Omental fat pad (tissue), 4 donors: ENCODE measurements around the gene OS9. TPM values are rescaled to one million over a fixed set of nuclear protein-coding genes. Genes with fewer than 3 reads are reported as not detected.

ENCODE experiments used
- ATAC-seq: fragments of 150-250 bp; one replicate; pipeline ENCODE4 v1.9.1; 2016; ENCODE audit warnings: mild to moderate bottlenecking, moderate library complexity; ENCODE audit not compliant: low FRiP score
- DNase-seq: peaks from one replicate; pipeline ENCODE4 v3.0.0-alpha.2; 2019; ENCODE audit warnings: low spot score
- CTCF ChIP-seq, 3 donors: fragments of 450-650 bp; IDR thresholded peaks; one replicate each; pipeline ENCODE4 v1.5.1; 2016 to 2017; ENCODE audit warnings: antibody characterized with exemption in 3 of 3, mild to moderate bottlenecking in 3 of 3, moderate library complexity in 2 of 3
- total RNA-seq, 4 donors: library from RNA; depleted of rRNA; stranded (reverse); fragments of >200 nt; gene quantifications; one replicate each; pipeline ENCODE4 v1.1.0, GENCODE V29; 2016

The OS9 gene
- total RNA-seq, 4 donors from 2014 or later: 259 to 325 (median 286) TPM

- no peak for TF ChIP-seq CTCF (IDR thresholded peaks at IDR 0.05)
- ATAC-seq (no peak), DNase-seq (no peak)
Measured at GRCh38 chr12:57731411-57732080, 37.6 kb downstream of the OS9 start.

- ATAC-seq (no peak), DNase-seq (no peak)
- TF ChIP-seq CTCF (IDR thresholded peaks at IDR 0.05): no peak
Measured at GRCh38 chr12:57732270-57732669, 38.3 kb downstream of the OS9 start.

- no peak for ATAC-seq
- TF ChIP-seq CTCF (IDR thresholded peaks at IDR 0.05): no peak
- no peak for DNase-seq
Measured at GRCh38 chr12:57732726-57733593, 39.0 kb downstream of the OS9 start.

- ATAC-seq: no peak
- TF ChIP-seq CTCF (IDR thresholded peaks at IDR 0.05): no peak
- DNase-seq: no peak
Measured at GRCh38 chr12:57733928-57734327, 40.0 kb downstream of the OS9 start.

- DNase-seq (no peak), ATAC-seq (no peak)
- no peak for TF ChIP-seq CTCF (IDR thresholded peaks at IDR 0.05)
Measured at GRCh38 chr12:57734591-57734990, 40.7 kb downstream of the OS9 start.

- DNase-seq: no peak
- TF ChIP-seq CTCF (IDR thresholded peaks at IDR 0.05): no peak
- no peak for ATAC-seq
Measured at GRCh38 chr12:57735198-57735855, 41.4 kb downstream of the OS9 start.
